Panc1 (cell line): ENCODE measurements around the gene SNX27. TPM values are rescaled to one million over a fixed set of nuclear protein-coding genes. Genes with fewer than 3 reads are reported as not detected.

Source experiments
- ATAC-seq: fragments of 200-7000 bp; cut with Tn5 transposase; 2 replicates; pipeline ENCODE4 v1.9.1; 2020; ENCODE audit warnings: mild to moderate bottlenecking, moderate library complexity
- BruUV-seq: library from RNA; stranded (reverse); fragments of 400-500 nt; replicated peaks from 2 replicates; lab custom pipeline; 2021; lab: Mats Ljungman, UMichigan
- CTCF ChIA-PET: fragments of 300-600 bp; sonication (Branson Sonifier 250); formaldehyde crosslinking; loops from one replicate; lab custom pipeline; 2022; ENCODE audit warnings: antibody characterized with exemption; lab: Charles Lee
- POLR2A ChIA-PET: fragments of 300-600 bp; sonication (Branson Sonifier 250); formaldehyde crosslinking; loops from one replicate; lab custom pipeline; 2022; ENCODE audit warnings: antibody characterized with exemption; lab: Charles Lee
- DNase-seq: peaks from one replicate; pipeline ENCODE4 v3.0.0-alpha.2; 2010; ENCODE audit warnings: low read depth, low spot score
- H3K27ac ChIP-seq: 2 replicates; pipeline ENCODE4 v1.5.1; 2011; ENCODE audit warnings: mild to moderate bottlenecking, low read length, inconsistent platforms
- H3K27me3 ChIP-seq: fragments of 200-500 bp; sonication (Bioruptor generic); 2 replicates; pipeline ENCODE4 v1.6.0; 2014; ENCODE audit warnings: low read length, inconsistent platforms; ENCODE audit not compliant: control insufficient read depth, insufficient read depth
- H3K36me3 ChIP-seq: fragments of 200-500 bp; sonication (Bioruptor generic); 2 replicates; pipeline ENCODE4 v1.5.1; 2014; ENCODE audit warnings: inconsistent platforms, mild to moderate bottlenecking, low read length, moderate library complexity; ENCODE audit not compliant: control insufficient read depth, insufficient read depth
- H3K4me1 ChIP-seq: 2 replicates; pipeline ENCODE4 v1.5.1; 2011; ENCODE audit warnings: inconsistent platforms, mild to moderate bottlenecking, low read length, moderate library complexity; ENCODE audit not compliant: control insufficient read depth, insufficient read depth
- H3K4me3 ChIP-seq, 2 experiments: 2 replicates each; pipeline ENCODE4 v1.5.1; 2011 to 2012; ENCODE audit warnings: low read depth in 2 of 2, low read length in 2 of 2, mild to moderate bottlenecking in 2 of 2, inconsistent platforms in 1 of 2, moderate library complexity in 1 of 2
- H3K9me3 ChIP-seq: fragments of 200-500 bp; sonication (Bioruptor generic); 2 replicates; pipeline ENCODE4 v1.5.1; 2014; ENCODE audit warnings: low read depth, mild to moderate bottlenecking, inconsistent platforms, low read length, moderate library complexity; ENCODE audit not compliant: control insufficient read depth, insufficient read depth
- CTCF ChIP-seq: fragments of 450-650 bp; IDR thresholded peaks from 2 replicates; pipeline ENCODE4 v1.5.1; 2017; ENCODE audit warnings: mild to moderate bottlenecking
- POLR2AphosphoS5 ChIP-seq: IDR thresholded peaks from 2 replicates; pipeline ENCODE4 v1.6.1; 2012; ENCODE audit warnings: mild to moderate bottlenecking, low read depth, low read length, moderate library complexity
- REST ChIP-seq, 2 experiments: IDR thresholded peaks; 2 replicates each; pipeline ENCODE4 v1.6.1; 2011 to 2012; ENCODE audit warnings: low read depth in 2 of 2, control low read depth in 1 of 2, low read length in 1 of 2, mild to moderate bottlenecking in 1 of 2, moderate library complexity in 1 of 2; ENCODE audit not compliant: insufficient read depth in 1 of 2
- SIN3A ChIP-seq: IDR thresholded peaks from 2 replicates; pipeline ENCODE4 v1.6.1; 2012; ENCODE audit warnings: low read depth, mild to moderate bottlenecking, low read length, moderate library complexity, borderline replicate concordance; ENCODE audit not compliant: insufficient read depth
- TCF7L2 ChIP-seq: IDR thresholded peaks from 2 replicates; pipeline ENCODE4 v1.6.1; 2011; ENCODE audit warnings: mild to moderate bottlenecking, low read depth, low read length, inconsistent platforms
- in situ Hi-C: cut with HindIII; loops from 2 replicates; pipeline ENCODE4 v1.10.0; 2016; ENCODE audit warnings: low sequenced_read_pairs, low pct_unique_long_range_greater_than_20kb
- intact Hi-C: fragments of 100-400 bp; cut with micrococcal nuclease; formaldehyde crosslinking; loops from one replicate; pipeline ENCODE4 v1.10.0; 2022; ENCODE audit not compliant: unreplicated experiment
- total RNA-seq: library from RNA; stranded (reverse); gene quantifications from one replicate; pipeline ENCODE4 v1.2.1, GENCODE V29; 2021; ENCODE audit not compliant: unreplicated experiment

Gene SNX27
- total RNA-seq, 1 experiment from 2014 or later = 58.4 TPM

- POLR2A ChIA-PET = interaction anchor here (0.6 kb wide), 1 partner anchor 21 kb away, joined by 7 read pairs; no protein-coding TSS in a partner anchor
- TSS peak; percentile 64 for BruUV-seq
- CTCF ChIA-PET = no interaction called here
- Histone ChIP-seq H3K27me3 (no peaks in the 10 kb centered on the region), H3K9me3 (no peaks in the 10 kb centered on the region), H3K4me1 (peaks cover 26% of the 10 kb centered on the region), H3K27ac (no peak overlapping the region), H3K4me3 (no peak overlapping the region), H3K36me3 (peaks cover 5% of the 10 kb centered on the region)
- TF ChIP-seq TCF7L2 (no peak), SIN3A (no peak), REST (IDR thresholded peaks at IDR 0.05; ENCODE audit: insufficient read depth in 1 of 2, low read depth in 2 of 2, low read length in 1 of 2) (no peak), POLR2AphosphoS5 (no peak)
- ATAC-seq (no peak), DNase-seq (no peak)
- in situ Hi-C loops = no loop called here
- intact Hi-C loops = no loop called here
Observed at GRCh38 chr1:151581921-151582320, 29.9 kb upstream of the SNX27 start.

GRCh38 chr1:151583796-151584195 is 28.1 kb upstream of the SNX27 start:
- POLR2A ChIA-PET = no interaction called here
- no TSS peak for BruUV-seq
- peaks cover 24% of the 10 kb centered on the region for H3K4me1 ChIP-seq
- no peaks in the 10 kb centered on the region for H3K9me3 ChIP-seq
- CTCF ChIA-PET = no interaction called here
- no peak overlapping the region for H3K4me3 ChIP-seq
- in situ Hi-C loops (no loop called here), intact Hi-C loops (no loop called here)
- TF ChIP-seq POLR2AphosphoS5 = no peak
- no peak for TF ChIP-seq SIN3A
- 0 out of 2 replicates have a peak overlapping the region, but pooled peaks have one; percentile 10 for H3K27ac ChIP-seq
- ATAC-seq = no peak
- H3K27me3 ChIP-seq = no peaks in the 10 kb centered on the region
- no peak for DNase-seq
- H3K36me3 ChIP-seq = peaks cover 2% of the 10 kb centered on the region; the same call in 1 of the 2 replicates

GRCh38 chr1:151584278-151584677 is 27.6 kb upstream of the SNX27 start:
- Histone ChIP-seq H3K9me3 (no peaks in the 10 kb centered on the region), H3K4me1 (peaks cover 24% of the 10 kb centered on the region), H3K4me3 (no peak overlapping the region), H3K27me3 (no peaks in the 10 kb centered on the region), H3K36me3 (0 out of 2 replicates have a peak, but pooled peaks cover 2% of the 10 kb centered on the region), H3K27ac (peak overlapping the region; percentile 5; the same call in 1 of the 2 replicates)
- BruUV-seq = no TSS peak
- ATAC-seq = no peak
- no peak for TF ChIP-seq REST (IDR thresholded peaks at IDR 0.05; ENCODE audit: insufficient read depth in 1 of 2, low read depth in 2 of 2, low read length in 1 of 2)
- no peak for TF ChIP-seq POLR2AphosphoS5
- TF ChIP-seq TCF7L2 = no peak
- TF ChIP-seq CTCF = no peak
- no peak for TF ChIP-seq SIN3A
- DNase-seq = no peak
- CTCF ChIA-PET = no interaction called here
- POLR2A ChIA-PET = no interaction called here
- intact Hi-C loops (no loop called here), in situ Hi-C loops (no loop called here)
